HG03025 (cell line): ENCODE results near the gene SPNS1.
A peak's percentile ranks its signal among the peaks of the same experiment; 100 is the strongest.
"Not testable (repeated sequence)": the region's sequence is repeated elsewhere in the genome, so short reads cannot be mapped to it uniquely, and the experiment has no call there.

Source experiments
- ATAC-seq: cut with Tn5 transposase; IDR thresholded peaks from one replicate; pipeline ENCODE4 v1.9.1; 2021; ENCODE audit warnings: mild to moderate bottlenecking, moderate library complexity; ENCODE audit not compliant: unreplicated experiment, low FRiP score

The SPNS1 gene

GRCh38 chr16:28951410-28951943 lies 23.1 kb upstream of the SPNS1 start:
- peak; percentile 7 for ATAC-seq

DNA sequence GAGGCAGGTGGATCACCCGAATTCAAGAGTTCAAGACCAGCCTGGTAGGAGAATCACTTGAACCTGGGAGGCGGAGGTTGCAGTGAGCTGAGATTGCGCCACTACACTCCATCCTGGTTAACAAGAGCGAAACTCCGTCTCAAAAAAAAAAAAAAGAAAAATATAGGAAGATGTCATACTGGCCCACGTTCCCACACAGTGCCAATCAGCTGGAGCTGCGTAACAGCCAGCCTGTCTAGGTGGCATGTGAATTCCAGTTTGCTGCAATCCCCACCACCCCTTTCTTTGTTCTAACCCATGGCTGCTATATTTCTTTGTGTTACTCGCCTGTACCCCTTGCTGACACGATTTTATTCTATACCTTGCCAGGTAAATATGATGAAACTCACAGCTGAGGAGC lies 16.4 kb upstream of the SPNS1 start:
- ATAC-seq: no peak

DNA sequence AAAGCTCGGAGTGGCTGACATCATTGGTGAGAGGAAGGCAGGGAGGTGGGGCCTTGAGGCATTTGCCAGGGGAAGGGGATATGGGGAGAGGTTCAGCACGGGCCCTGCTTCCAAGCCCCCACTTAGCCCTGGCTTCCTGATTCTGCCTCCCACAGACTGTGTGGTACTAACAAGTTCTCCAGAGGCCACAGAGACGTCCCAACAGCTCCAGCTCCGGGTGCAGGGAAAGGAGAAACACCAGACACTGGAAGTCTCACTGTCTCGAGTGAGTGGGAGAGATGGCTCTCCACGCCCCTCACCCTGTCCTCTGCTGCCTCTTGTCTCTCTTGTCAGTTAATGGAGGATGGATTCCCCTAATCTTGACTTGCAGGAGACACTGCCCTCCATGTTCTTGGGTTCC lies 15.7 kb upstream of the SPNS1 start:
- ATAC-seq: no peak

DNA sequence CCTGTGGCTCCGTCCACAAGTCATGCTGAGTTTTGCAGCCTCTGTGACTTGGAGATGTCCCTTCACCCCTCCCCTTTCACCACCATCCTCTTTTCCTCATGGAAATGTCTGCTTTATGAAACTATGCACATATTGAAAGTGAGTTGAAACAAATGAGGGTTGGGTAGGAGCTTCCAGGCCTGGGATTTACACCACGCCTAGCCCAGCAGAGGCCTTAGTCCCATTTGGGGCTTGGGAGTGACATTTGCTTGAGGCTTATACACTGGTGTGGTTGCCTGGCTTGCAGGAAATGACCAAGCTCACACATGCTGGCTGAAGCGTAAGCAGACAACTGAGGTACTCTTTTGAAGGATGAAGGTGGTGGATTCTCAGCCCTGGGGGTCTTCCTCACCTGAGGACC lies 10.5 kb upstream of the SPNS1 start:
- ATAC-seq: no peak

- no peak for ATAC-seq
These were observed 10.1 kb upstream of the SPNS1 start for GRCh38 chr16:28964496-28964895.

GRCh38 chr16:28967156-28967555 lies 7.4 kb upstream of the SPNS1 start:
- no peak for ATAC-seq

DNA sequence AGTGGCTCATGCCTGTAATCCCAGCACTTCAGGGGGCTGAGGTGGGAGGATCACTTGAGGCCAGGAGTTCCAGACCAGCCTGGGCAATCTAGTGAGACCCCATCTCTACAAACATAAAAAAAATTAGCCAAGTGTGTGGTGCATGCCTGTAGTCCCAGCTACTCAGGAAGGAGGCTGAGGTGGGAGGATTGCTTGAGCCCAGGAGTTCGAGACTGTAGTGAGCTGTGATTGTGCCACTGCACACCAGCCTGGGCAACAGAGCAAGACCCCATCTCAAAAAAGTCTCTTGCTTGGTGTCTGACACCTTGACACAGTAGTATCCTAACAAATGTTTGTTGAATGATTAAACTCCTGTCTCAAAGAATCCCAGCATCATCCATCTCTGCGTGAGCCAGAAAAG lies 4.9 kb upstream of the SPNS1 start:
- ATAC-seq: not testable (repeated sequence)

DNA sequence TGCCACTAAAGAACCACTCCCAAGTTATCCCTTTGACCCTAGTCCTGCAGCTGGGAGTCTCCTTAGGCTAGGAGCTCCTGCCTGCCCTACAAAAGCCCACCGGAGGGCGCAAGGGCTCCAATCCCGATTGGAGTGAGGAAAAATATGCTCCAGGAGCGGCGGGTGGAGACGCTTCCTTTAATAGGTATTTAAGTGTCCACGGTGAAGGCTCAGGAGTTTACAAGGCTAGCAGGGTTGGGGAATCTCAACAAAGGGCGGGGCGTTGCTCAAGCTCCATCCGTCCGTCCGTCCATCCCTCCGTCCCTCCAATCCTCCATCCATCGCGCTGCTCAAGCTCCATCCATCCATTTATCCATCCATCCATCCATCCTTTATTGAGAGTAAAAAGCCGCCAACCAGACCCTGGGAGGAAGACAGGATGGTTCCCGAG lies 556 bp upstream of the SPNS1 start:
- ATAC-seq: no peak

GRCh38 chr16:28975158-28975599 lies 601 bp downstream of the SPNS1 start:
- ATAC-seq: peak; percentile 16

GRCh38 chr16:28977703-28978662 lies 3.4 kb downstream of the SPNS1 start:
- no peak for ATAC-seq

GRCh38 chr16:28980330-28980729 lies 5.8 kb downstream of the SPNS1 start:
- not testable (repeated sequence) for ATAC-seq

DNA sequence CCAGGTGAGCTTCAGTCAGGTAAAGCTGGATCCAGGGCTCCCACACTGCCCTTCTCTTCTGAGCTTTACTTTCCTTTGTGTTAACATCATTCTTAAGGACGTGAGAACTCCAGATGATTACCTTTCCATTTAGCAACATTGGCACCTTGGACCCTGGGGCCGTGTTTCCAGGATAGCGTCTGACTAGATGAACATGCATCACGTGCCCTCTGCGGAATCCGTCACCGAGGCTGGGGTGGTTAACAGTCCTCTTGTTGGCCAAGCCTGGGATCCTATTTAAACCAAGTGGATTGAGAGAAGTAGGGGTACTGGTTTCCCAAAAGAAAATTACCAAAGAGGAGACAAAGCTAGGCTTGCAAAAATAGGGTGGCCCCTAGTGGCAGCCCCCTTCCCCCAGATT lies 6.4 kb downstream of the SPNS1 start:
- no peak for ATAC-seq

GRCh38 chr16:28981517-28981916 lies 6.9 kb downstream of the SPNS1 start:
- ATAC-seq: no peak

DNA sequence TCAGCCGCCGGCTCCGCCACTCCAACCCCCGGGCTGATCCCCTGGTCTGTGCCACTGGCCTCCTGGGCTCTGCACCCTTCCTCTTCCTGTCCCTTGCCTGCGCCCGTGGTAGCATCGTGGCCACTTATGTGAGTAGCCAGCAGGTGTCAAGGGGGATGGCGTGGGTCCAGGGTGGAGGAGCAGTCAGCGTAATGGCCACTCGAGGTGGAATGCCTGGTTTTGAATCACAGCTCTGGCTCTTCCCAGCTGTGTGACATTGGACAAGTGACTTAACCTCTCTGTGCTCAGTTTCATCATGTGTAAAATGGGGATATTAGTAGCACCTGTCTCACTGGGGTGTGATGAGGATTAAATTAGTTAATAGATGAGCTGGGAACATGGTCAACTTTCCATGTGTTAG lies 7.8 kb downstream of the SPNS1 start:
- no peak for ATAC-seq

DNA sequence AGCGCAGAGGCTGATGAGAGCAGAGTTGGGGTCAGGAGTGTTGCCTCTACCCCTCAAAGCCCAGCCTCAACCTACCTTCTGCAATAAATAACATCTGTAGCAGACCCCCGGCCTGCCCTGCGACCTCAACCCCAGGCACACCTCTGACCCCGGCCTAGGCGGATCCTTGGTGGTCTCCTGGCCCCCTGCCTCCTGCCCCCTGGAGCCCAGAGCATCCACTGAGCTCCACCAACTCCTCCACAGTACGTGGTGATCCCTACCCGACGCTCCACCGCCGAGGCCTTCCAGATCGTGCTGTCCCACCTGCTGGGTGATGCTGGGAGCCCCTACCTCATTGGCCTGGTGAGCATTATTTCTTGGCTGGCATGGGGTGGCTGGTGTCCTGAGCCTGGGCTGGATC lies 8.4 kb downstream of the SPNS1 start:
- ATAC-seq: no peak

DNA sequence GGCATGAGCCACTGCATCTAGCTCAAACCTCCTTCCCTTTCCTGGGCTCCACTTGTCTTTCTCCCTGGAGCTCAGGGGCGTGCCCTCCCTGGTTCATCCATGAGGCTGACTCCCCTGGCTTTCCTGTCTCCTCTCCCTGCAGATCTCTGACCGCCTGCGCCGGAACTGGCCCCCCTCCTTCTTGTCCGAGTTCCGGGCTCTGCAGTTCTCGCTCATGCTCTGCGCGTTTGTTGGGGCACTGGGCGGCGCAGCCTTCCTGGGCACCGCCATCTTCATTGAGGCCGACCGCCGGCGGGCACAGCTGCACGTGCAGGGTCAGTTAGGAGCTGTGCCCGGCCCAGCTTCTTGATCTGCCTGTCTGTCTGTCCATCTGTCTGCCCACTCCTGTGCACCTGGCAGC lies 9.1 kb downstream of the SPNS1 start:
- no peak for ATAC-seq

- ATAC-seq: no peak
These were observed 9.5 kb downstream of the SPNS1 start for GRCh38 chr16:28984091-28984490.

DNA sequence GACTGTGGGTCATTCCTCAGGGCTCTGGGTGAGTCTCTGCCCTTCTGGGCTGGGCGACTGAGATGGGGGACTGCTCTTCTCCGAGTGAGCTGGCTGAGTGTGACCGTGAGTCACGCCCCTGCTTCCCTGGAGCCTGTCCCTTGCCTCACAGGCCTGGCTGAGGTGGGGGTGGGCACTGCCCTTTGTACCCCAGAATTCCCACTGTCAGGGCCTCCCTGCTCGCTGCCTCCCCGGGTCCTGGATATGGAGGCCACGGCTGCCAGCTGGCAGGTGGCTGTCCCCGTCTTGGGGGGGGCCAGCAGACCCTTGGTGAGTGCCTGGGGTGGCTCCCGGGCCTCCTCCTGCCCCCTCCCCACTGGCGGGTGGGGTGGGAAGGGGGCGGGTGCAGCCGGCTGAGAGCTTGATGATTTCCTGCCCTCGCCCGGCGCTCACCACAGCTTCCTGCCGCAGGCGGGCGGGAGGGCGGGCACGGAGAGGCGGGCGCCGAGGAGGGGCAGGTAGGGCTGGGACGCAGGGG lies 10.1 kb downstream of the SPNS1 start, which contains the start of gene LAT:
TSS of gene LAT (plus strand) at position 434 of the 517 bp plus-strand sequence. CDS start 366 bp downstream, outside the sequence.
- no peak for ATAC-seq

DNA sequence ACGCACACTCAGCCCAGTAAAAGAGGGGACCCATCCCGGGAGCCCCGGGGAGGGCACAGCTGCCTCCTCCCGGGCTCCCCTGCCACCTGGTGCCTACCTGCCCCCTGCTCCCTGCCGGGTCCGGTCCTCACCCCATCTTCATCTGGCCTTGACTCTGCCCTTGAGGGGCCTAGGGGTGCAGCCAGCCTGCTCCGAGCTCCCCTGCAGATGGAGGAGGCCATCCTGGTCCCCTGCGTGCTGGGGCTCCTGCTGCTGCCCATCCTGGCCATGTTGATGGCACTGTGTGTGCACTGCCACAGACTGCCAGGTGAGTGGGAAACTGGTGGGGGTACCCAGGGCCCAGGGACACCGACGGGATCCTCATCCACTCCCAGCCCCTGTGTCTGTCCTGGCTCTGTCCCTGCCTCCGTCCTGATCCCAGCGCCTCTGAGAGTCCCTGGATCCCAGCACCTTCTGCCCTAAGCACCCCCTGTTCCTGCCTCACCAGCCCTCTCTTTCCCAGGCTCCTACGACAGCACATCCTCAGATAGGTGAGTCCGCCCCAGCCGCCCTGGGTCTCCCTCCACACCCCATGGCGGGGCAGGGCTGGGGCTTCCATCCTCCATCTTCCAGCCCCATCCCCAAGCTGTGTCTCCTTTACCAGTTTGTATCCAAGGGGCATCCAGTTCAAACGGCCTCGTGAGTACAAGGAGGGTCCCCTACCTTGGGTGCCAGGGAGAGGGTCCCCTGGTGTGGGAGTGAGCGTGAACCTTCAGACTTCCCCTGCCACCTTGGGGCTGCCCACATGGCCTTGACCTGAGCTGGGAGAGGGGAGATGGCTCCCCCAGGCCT lies 10.8 kb downstream of the SPNS1 start:
- ATAC-seq: no peak

- no peak for ATAC-seq
These were observed 11.5 kb downstream of the SPNS1 start for GRCh38 chr16:28986046-28986445.

DNA sequence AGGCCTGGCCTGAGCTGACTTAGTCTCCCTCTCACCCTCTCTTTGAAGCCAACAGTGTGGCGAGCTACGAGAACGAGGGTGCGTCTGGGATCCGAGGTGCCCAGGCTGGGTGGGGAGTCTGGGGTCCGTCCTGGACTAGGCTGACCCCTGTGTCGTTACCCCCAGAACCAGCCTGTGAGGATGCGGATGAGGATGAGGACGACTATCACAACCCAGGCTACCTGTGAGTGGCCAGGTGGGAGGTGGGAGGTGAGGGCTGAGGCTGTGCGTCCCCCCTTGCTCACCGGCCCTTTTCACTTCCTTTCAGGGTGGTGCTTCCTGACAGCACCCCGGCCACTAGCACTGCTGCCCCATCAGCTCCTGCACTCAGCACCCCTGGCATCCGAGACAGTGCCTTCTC lies 11.9 kb downstream of the SPNS1 start:
- no peak for ATAC-seq
